Left colon (tissue), 2 donors: ENCODE results near the gene DGCR8. TPM values are rescaled to one million over a fixed set of nuclear protein-coding genes. Genes with fewer than 3 reads are reported as not detected.
A peak's percentile ranks its signal among the peaks of the same experiment; 100 is the strongest.

Experiments
- ATAC-seq: fragments of 200-7000 bp; cut with Tn5 transposase; one replicate; pipeline ENCODE4 v1.9.1; 2020; ENCODE audit warnings: mild to moderate bottlenecking, moderate library complexity
- DNase-seq, 2 donors: peaks; one replicate each; pipeline ENCODE4 v3.0.0-alpha.2; 2020
- intact Hi-C, 2 donors: fragments of 100-400 bp; cut with DNase I in 1 of 2; cut with micrococcal nuclease in 1 of 2; formaldehyde crosslinking; loops; one replicate each; pipeline versions ENCODE4 v1.11.2 to v1.14.0; 2022; cut with DNase I, micrococcal nuclease
- total RNA-seq, 2 donors: library from RNA; stranded (reverse); fragmentation: NEBNext Ultra II Directional; extraction: Animal tissue kit (Norgen Biotek cat#: 25700); gene quantifications; one replicate each; pipeline ENCODE4 v1.2.1, GENCODE V29; 2021
- donor health status: DM: no; HTN: no; CAD: no.
- donor health status: DM: yes; HTN: yes; CAD: no.

Gene DGCR8
- total RNA-seq, 2 donors from 2014 or later, result 32.7 to 46.8 TPM

DNA sequence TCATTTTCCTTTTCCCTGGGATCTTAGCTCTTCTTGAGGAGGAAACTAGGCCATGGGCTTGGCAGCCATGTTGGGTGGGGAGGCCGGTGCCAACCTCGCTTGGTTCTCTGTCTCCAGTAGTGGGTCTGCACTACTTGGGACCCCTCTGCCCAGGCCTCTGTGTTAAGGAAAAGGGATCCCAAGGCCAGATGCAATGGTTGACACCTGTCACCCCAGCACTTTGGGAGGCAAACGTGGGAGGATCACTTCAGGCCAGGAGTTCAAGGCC is 49.6 kb downstream of the DGCR8 start:
- intact Hi-C loops, result no loop called here
- DNase-seq, result no peak
- no peak for ATAC-seq

DNA sequence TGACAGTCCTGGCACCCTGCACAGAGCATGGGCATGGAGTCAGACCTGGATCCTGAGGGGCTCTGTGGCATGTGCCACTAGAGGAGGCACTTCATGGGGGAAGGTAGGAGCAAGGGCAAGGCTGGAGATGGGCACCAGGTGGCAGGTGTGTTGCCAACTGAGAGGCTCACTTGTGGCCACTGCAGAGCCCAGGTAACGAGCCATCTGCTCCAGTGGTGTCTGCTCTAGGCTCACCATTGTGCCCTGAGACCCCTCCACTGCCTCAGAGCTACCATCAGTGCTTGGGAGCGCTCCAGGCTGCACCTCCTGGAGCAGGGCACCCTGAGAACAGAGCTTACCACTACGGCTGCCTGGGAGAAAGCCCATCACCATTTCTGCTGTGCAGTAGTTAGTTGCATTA is 50.3 kb downstream of the DGCR8 start:
- ATAC-seq, result peak; percentile 38
- intact Hi-C loops, result no loop called here
- DNase-seq, result no peak

GRCh38 chr22:20130731-20131596 is 50.9 kb downstream of the DGCR8 start:
- intact Hi-C loops, result no loop called here
- ATAC-seq, result peak; percentile 83
- DNase-seq, result peak; percentile 82 to 90

GRCh38 chr22:20131597-20131858 is 51.5 kb downstream of the DGCR8 start, which contains the start of gene ZDHHC8:
Gene ZDHHC8, plus strand, starts transcription at chr22:20131804. Its CDS starts 144 bp downstream, at chr22:20131948.
- DNase-seq (peak in 1 of 2 donors; percentile 65), ATAC-seq (peak; percentile 56)
- intact Hi-C loops, result no loop called here

- intact Hi-C loops, result no loop called here
- peak; percentile 42 to 48 for DNase-seq
- ATAC-seq, result peak; percentile 16
Measured at GRCh38 chr22:20131859-20132685, 52.0 kb downstream of the DGCR8 start.

DNA sequence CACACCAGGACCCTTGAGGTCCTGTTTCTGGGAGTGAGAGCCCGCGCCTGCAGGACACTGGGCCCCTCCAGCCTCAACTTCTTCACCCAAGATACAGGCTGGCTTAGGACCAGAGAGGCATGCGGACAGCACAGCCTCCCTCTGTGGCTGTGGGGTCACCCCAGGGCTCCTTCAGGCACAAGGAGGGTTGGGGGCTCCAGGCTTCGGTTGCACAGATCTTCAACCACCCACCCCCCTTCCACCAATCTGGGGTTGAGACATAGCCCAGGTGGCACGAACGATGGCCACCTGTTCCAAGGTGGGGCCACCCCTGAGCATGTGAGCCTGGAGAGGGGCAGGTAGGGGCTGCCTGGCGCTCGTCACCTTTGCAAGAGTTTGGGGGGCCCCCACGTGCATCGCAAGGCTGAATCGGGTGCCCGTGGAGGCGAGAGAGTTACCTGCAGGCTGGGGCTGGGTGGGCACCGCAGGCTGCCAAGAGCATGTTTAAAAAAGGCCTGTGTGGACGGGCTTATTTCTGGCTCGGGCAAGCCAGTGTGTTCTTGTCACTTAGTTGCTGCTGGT is 52.7 kb downstream of the DGCR8 start:
- intact Hi-C loops, result no loop called here
- no peak for DNase-seq
- ATAC-seq, result no peak

GRCh38 chr22:20133930-20134549 is 54.0 kb downstream of the DGCR8 start:
- ATAC-seq (no peak), DNase-seq (no peak)
- intact Hi-C loops, result no loop called here

- intact Hi-C loops, result no loop called here
- ATAC-seq, result no peak
Measured at GRCh38 chr22:20135265-20135664, 55.2 kb downstream of the DGCR8 start.

DNA sequence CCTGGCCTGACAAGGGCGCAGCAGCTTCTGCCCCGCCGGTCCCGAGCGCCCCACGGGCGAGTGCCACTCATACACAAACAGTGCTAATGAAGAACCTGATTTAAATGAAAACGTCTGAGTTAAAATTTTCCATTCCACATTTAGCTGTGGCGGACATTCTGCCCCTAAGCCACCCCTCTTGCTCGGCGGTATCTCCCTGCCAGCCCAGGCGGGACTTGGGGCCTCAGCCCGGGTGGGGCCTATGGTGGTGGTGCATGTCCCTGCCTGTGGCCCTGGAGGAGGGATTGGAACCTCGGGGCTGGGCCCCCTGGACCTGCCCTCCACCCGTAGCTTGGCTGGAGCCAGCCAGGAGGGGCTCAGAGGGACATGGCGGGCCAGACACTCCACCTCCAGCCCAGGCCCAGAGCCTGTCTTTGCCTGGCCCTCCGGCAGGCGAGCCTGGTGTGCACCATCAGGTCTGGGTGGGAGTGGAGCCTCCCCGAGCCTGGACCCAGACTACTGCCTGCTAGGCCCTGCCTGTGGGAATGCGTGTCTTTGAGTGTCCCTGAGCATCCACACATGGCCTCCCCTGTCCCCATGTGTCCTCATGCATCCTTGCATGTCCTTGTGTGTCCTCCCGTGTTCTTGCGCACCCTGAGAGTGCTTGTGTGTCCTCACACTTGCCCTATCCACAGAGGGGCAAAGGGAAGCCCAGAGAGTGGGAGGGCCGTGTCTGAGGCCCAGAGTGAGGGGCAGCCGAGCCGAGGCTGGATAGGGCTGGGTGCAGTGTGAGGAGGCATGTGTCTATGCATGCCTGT is 56.0 kb downstream of the DGCR8 start:
- DNase-seq (no peak), ATAC-seq (no peak)
- intact Hi-C loops, result no loop called here

More at GRCh38 chr22:20135265-20135664, 55.2 kb downstream of the DGCR8 start:
- DNase-seq, result no peak

DNA sequence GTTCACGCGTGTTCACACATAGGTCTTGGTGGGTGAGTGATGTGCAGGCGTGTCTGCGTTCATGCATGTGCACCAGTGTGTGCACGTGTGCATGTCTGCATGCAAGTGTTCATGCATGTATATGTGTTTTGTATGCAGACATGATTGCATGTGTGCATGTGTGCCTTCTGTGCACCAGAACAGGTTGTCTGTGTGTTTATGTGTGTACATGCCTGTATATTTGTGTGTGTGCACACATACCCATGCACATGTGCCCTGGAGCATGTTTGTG is 56.5 kb downstream of the DGCR8 start:
- no peak for ATAC-seq
- DNase-seq, result no peak
- intact Hi-C loops, result no loop called here

DNA sequence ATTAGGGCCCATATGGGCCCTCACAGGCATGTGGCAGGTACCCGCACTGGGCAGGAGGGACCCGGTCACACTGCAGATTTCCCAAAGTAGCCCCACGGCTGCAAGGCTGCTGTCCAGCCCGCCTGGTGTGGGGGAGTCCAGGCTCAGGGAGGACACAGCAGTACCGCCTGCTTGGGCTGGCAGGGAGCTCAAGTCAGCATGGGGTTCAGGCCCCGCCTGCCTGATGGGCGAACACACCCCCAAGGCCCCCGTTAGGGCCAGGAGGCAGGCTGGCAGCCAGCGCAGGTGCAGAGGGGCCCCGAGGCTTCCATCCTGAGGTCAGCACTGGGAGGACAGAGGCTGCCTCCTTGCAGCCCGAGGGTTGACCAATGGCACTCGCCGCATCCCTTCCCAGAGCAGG is 57.1 kb downstream of the DGCR8 start:
- intact Hi-C loops, result no loop called here
- ATAC-seq (no peak), DNase-seq (no peak)

- peak; percentile 30 for ATAC-seq
- intact Hi-C loops, result no loop called here
- DNase-seq, result no peak
Measured at GRCh38 chr22:20137671-20138416, 57.8 kb downstream of the DGCR8 start.

DNA sequence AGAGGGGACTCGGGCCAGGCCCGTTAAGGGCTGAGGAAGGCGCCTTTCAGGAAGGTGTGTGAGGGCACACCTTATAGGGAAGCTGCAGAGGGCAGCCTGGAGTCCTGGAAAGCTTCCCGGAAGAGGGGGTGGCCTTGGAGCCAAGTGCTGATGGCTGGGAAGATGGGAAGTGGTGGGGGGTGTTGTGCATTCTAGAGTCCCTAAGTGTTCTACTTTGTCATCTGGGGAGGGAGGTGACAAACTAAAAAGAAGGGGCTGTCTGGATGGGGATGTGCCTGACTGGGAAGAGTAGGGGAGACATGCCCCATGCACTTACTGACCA is 58.3 kb downstream of the DGCR8 start:
- peak; percentile 57 for ATAC-seq
- DNase-seq, result no peak
- intact Hi-C loops, result no loop called here

DNA sequence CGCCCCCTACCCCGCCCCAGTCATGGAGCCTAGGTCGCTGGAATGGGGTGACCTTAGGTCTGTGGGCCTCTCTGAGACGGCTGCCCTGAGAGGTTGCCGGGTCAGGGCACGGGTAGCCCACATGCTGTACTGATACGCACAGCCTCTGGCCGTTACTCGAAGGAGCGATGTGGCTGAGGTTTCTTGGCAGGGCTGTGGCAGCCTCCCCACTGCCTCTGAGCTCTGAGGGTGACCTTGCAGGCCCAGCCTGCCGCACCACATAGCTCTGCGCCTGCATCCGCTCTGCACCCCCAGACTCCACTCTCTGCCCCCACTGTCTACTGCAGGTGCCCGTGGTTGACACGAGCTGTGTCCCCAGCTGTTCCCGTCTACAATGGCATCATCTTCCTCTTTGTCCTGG is 58.8 kb downstream of the DGCR8 start:
- no peak for ATAC-seq
- intact Hi-C loops, result no loop called here
- DNase-seq, result no peak

GRCh38 chr22:20139391-20140106 is 59.5 kb downstream of the DGCR8 start:
- no peak for DNase-seq
- peak; percentile 30 for ATAC-seq
- intact Hi-C loops, result no loop called here

- intact Hi-C loops, result no loop called here
- DNase-seq (no peak), ATAC-seq (no peak)
Measured at GRCh38 chr22:20140107-20140445, 60.0 kb downstream of the DGCR8 start.

GRCh38 chr22:20140521-20140964 is 60.5 kb downstream of the DGCR8 start:
- DNase-seq (no peak), ATAC-seq (no peak)
- intact Hi-C loops, result no loop called here
